ENCODE measurements around the gene FDXACB1. TPM values are rescaled to one million over a fixed set of nuclear protein-coding genes. Genes with fewer than 3 reads are reported as not detected.

FDXACB1 gene
- total RNA-seq, 1 donor from 2014 or later = 2.1 TPM

- H3K9ac ChIP-seq (ENCODE audit: low read depth in 1 of 3, low read length in 3 of 3) = peak overlapping the region; percentile 75 to 95 (median 82)
- H3K27ac ChIP-seq (ENCODE audit: low read depth, low read length) = peak overlapping the region; percentile 96
- H3K36me3 ChIP-seq (ENCODE audit: control insufficient read depth in 3 of 3, insufficient read depth in 3 of 3, low read length in 3 of 3) = peaks cover 0 to 10% (median 0%) of the 10 kb centered on the region in 3 donors
- no peaks in the 10 kb centered on the region for H3K9me3 ChIP-seq (ENCODE audit: control insufficient read depth in 3 of 3, low read length in 3 of 3)
- H3K4me3 ChIP-seq (ENCODE audit: low read length in 3 of 3) = peak overlapping the region; percentile 93 to 98 (median 95)
- H3K27me3 ChIP-seq (ENCODE audit: control insufficient read depth in 3 of 3, insufficient read depth in 3 of 3, low read length in 3 of 3) = no peaks in the 10 kb centered on the region
- peaks cover 10 to 16% (median 12%) of the 10 kb centered on the region in 3 donors for H3K4me1 ChIP-seq (ENCODE audit: control insufficient read depth in 3 of 3, insufficient read depth in 3 of 3, low read length in 3 of 3)
Observed at GRCh38 chr11:111878385-111878848, 548 bp downstream of the FDXACB1 start.

- peak overlapping the region; percentile 69 to 89 (median 87) for H3K9ac ChIP-seq (ENCODE audit: low read depth in 1 of 3, low read length in 3 of 3)
- H3K27ac ChIP-seq (ENCODE audit: low read depth, low read length) = peak overlapping the region; percentile 77
- peaks cover 10 to 30% (median 12%) of the 10 kb centered on the region in 3 donors for H3K36me3 ChIP-seq (ENCODE audit: control insufficient read depth in 3 of 3, insufficient read depth in 3 of 3, low read length in 3 of 3)
- no peaks in the 10 kb centered on the region for H3K27me3 ChIP-seq (ENCODE audit: control insufficient read depth in 3 of 3, insufficient read depth in 3 of 3, low read length in 3 of 3)
- no peaks in the 10 kb centered on the region for H3K9me3 ChIP-seq (ENCODE audit: control insufficient read depth in 3 of 3, low read length in 3 of 3)
- H3K4me1 ChIP-seq (ENCODE audit: control insufficient read depth in 3 of 3, insufficient read depth in 3 of 3, low read length in 3 of 3) = peaks cover 6 to 12% (median 10%) of the 10 kb centered on the region in 3 donors
- H3K4me3 ChIP-seq (ENCODE audit: low read length in 3 of 3) = peak overlapping the region; percentile 80 to 93 (median 89)
Observed at GRCh38 chr11:111871693-111872161, 7.2 kb downstream of the FDXACB1 start.

- Histone ChIP-seq H3K9me3 (ENCODE audit: control insufficient read depth in 3 of 3, low read length in 3 of 3) (no peaks in the 10 kb centered on the region), H3K27ac (ENCODE audit: low read depth, low read length) (peak within 1 kb of the TSS; percentile 77), H3K36me3 (ENCODE audit: control insufficient read depth in 3 of 3, insufficient read depth in 3 of 3, low read length in 3 of 3) (peaks cover 13 to 36% (median 17%) of the 10 kb centered on the region in 3 donors), H3K9ac (ENCODE audit: low read depth in 1 of 3, low read length in 3 of 3) (peak within 1 kb of the TSS; percentile 69 to 89 (median 87)), H3K4me3 (ENCODE audit: low read length in 3 of 3) (peak within 1 kb of the TSS; percentile 80 to 93 (median 89)), H3K27me3 (ENCODE audit: control insufficient read depth in 3 of 3, insufficient read depth in 3 of 3, low read length in 3 of 3) (no peaks in the 10 kb centered on the region), H3K4me1 (ENCODE audit: control insufficient read depth in 3 of 3, insufficient read depth in 3 of 3, low read length in 3 of 3) (peaks cover 6 to 12% (median 10%) of the 10 kb centered on the region in 3 donors)
Observed at GRCh38 chr11:111870886-111871692, 7.9 kb downstream of the FDXACB1 start, which contains the start of gene ALG9. Gene ALG9 (minus strand): TSS chr11:111871581. CDS start chr11:111871482, 99 bp downstream.

GRCh38 chr11:111870522-111870885 lies 8.5 kb downstream of the FDXACB1 start:
- peaks cover 6 to 12% (median 10%) of the 10 kb centered on the region in 3 donors for H3K4me1 ChIP-seq (ENCODE audit: control insufficient read depth in 3 of 3, insufficient read depth in 3 of 3, low read length in 3 of 3)
- H3K9ac ChIP-seq (ENCODE audit: low read depth in 1 of 3, low read length in 3 of 3) = peak overlapping the region; percentile 69 to 89 (median 87)

GRCh38 chr11:111870113-111870512 lies 8.9 kb downstream of the FDXACB1 start:
- no peaks in the 10 kb centered on the region for H3K9me3 ChIP-seq (ENCODE audit: control insufficient read depth in 3 of 3, low read length in 3 of 3)
- no peaks in the 10 kb centered on the region for H3K27me3 ChIP-seq (ENCODE audit: control insufficient read depth in 3 of 3, insufficient read depth in 3 of 3, low read length in 3 of 3)
- peaks cover 13 to 28% (median 23%) of the 10 kb centered on the region in 3 donors for H3K36me3 ChIP-seq (ENCODE audit: control insufficient read depth in 3 of 3, insufficient read depth in 3 of 3, low read length in 3 of 3)
- peaks cover 6 to 12% (median 10%) of the 10 kb centered on the region in 3 donors for H3K4me1 ChIP-seq (ENCODE audit: control insufficient read depth in 3 of 3, insufficient read depth in 3 of 3, low read length in 3 of 3)
- peak overlapping the region in 1 of 3 donors; percentile 89 for H3K9ac ChIP-seq (ENCODE audit: low read depth in 1 of 3, low read length in 3 of 3)
- no peak overlapping the region for H3K27ac ChIP-seq (ENCODE audit: low read depth, low read length)
- peak overlapping the region in 1 of 3 donors; percentile 93 for H3K4me3 ChIP-seq (ENCODE audit: low read length in 3 of 3)

More at GRCh38 chr11:111870522-111870885, 8.5 kb downstream of the FDXACB1 start:
- no peaks in the 10 kb centered on the region for H3K9me3 ChIP-seq (ENCODE audit: control insufficient read depth in 3 of 3, low read length in 3 of 3)
- peaks cover 13 to 32% (median 19%) of the 10 kb centered on the region in 3 donors for H3K36me3 ChIP-seq (ENCODE audit: control insufficient read depth in 3 of 3, insufficient read depth in 3 of 3, low read length in 3 of 3)
- peak overlapping the region; percentile 80 to 93 (median 89) for H3K4me3 ChIP-seq (ENCODE audit: low read length in 3 of 3)
- no peaks in the 10 kb centered on the region for H3K27me3 ChIP-seq (ENCODE audit: control insufficient read depth in 3 of 3, insufficient read depth in 3 of 3, low read length in 3 of 3)
- no peak overlapping the region for H3K27ac ChIP-seq (ENCODE audit: low read depth, low read length)

- Histone ChIP-seq H3K4me1 (ENCODE audit: control insufficient read depth in 3 of 3, insufficient read depth in 3 of 3, low read length in 3 of 3) (no peaks in the 10 kb centered on the region), H3K36me3 (ENCODE audit: control insufficient read depth in 3 of 3, insufficient read depth in 3 of 3, low read length in 3 of 3) (peaks cover 16 to 47% (median 40%) of the 10 kb centered on the region in 3 donors), H3K9ac (ENCODE audit: low read depth in 1 of 3, low read length in 3 of 3) (no peak overlapping the region), H3K27me3 (ENCODE audit: control insufficient read depth in 3 of 3, insufficient read depth in 3 of 3, low read length in 3 of 3) (no peaks in the 10 kb centered on the region), H3K27ac (ENCODE audit: low read depth, low read length) (no peak overlapping the region), H3K9me3 (ENCODE audit: control insufficient read depth in 3 of 3, low read length in 3 of 3) (no peaks in the 10 kb centered on the region), H3K4me3 (ENCODE audit: low read length in 3 of 3) (no peak overlapping the region)
Observed at GRCh38 chr11:111860257-111860656, 18.7 kb downstream of the FDXACB1 start.

- Histone ChIP-seq H3K36me3 (ENCODE audit: control insufficient read depth in 3 of 3, insufficient read depth in 3 of 3, low read length in 3 of 3) (peaks cover 14 to 49% (median 42%) of the 10 kb centered on the region in 3 donors), H3K9me3 (ENCODE audit: control insufficient read depth in 3 of 3, low read length in 3 of 3) (no peaks in the 10 kb centered on the region), H3K27ac (ENCODE audit: low read depth, low read length) (no peak overlapping the region), H3K27me3 (ENCODE audit: control insufficient read depth in 3 of 3, insufficient read depth in 3 of 3, low read length in 3 of 3) (no peaks in the 10 kb centered on the region), H3K4me3 (ENCODE audit: low read length in 3 of 3) (no peak overlapping the region), H3K9ac (ENCODE audit: low read depth in 1 of 3, low read length in 3 of 3) (no peak overlapping the region), H3K4me1 (ENCODE audit: control insufficient read depth in 3 of 3, insufficient read depth in 3 of 3, low read length in 3 of 3) (no peaks in the 10 kb centered on the region)
Observed at GRCh38 chr11:111855506-111855905, 23.5 kb downstream of the FDXACB1 start.

- no peaks in the 10 kb centered on the region for H3K9me3 ChIP-seq (ENCODE audit: control insufficient read depth in 3 of 3, low read length in 3 of 3)
- no peak overlapping the region for H3K4me3 ChIP-seq (ENCODE audit: low read length in 3 of 3)
- H3K9ac ChIP-seq (ENCODE audit: low read depth in 1 of 3, low read length in 3 of 3) = no peak overlapping the region
- H3K4me1 ChIP-seq (ENCODE audit: control insufficient read depth in 3 of 3, insufficient read depth in 3 of 3, low read length in 3 of 3) = no peaks in the 10 kb centered on the region
- peaks cover 3 to 41% (median 40%) of the 10 kb centered on the region in 3 donors for H3K36me3 ChIP-seq (ENCODE audit: control insufficient read depth in 3 of 3, insufficient read depth in 3 of 3, low read length in 3 of 3)
- no peaks in the 10 kb centered on the region for H3K27me3 ChIP-seq (ENCODE audit: control insufficient read depth in 3 of 3, insufficient read depth in 3 of 3, low read length in 3 of 3)
- no peak overlapping the region for H3K27ac ChIP-seq (ENCODE audit: low read depth, low read length)
Observed at GRCh38 chr11:111852103-111852502, 26.9 kb downstream of the FDXACB1 start.

GRCh38 chr11:111851636-111852035 lies 27.3 kb downstream of the FDXACB1 start:
- Histone ChIP-seq H3K27ac (ENCODE audit: low read depth, low read length) (no peak overlapping the region), H3K4me3 (ENCODE audit: low read length in 3 of 3) (no peak overlapping the region), H3K27me3 (ENCODE audit: control insufficient read depth in 3 of 3, insufficient read depth in 3 of 3, low read length in 3 of 3) (no peaks in the 10 kb centered on the region), H3K9me3 (ENCODE audit: control insufficient read depth in 3 of 3, low read length in 3 of 3) (no peaks in the 10 kb centered on the region), H3K9ac (ENCODE audit: low read depth in 1 of 3, low read length in 3 of 3) (no peak overlapping the region), H3K36me3 (ENCODE audit: control insufficient read depth in 3 of 3, insufficient read depth in 3 of 3, low read length in 3 of 3) (peaks cover 3 to 43% (median 42%) of the 10 kb centered on the region in 3 donors), H3K4me1 (ENCODE audit: control insufficient read depth in 3 of 3, insufficient read depth in 3 of 3, low read length in 3 of 3) (no peaks in the 10 kb centered on the region)

- Histone ChIP-seq H3K27me3 (ENCODE audit: control insufficient read depth in 3 of 3, insufficient read depth in 3 of 3, low read length in 3 of 3) (no peaks in the 10 kb centered on the region), H3K36me3 (ENCODE audit: control insufficient read depth in 3 of 3, insufficient read depth in 3 of 3, low read length in 3 of 3) (peaks cover 3 to 48% (median 44%) of the 10 kb centered on the region in 3 donors), H3K9ac (ENCODE audit: low read depth in 1 of 3, low read length in 3 of 3) (no peak overlapping the region), H3K9me3 (ENCODE audit: control insufficient read depth in 3 of 3, low read length in 3 of 3) (no peaks in the 10 kb centered on the region), H3K4me3 (ENCODE audit: low read length in 3 of 3) (no peak overlapping the region), H3K4me1 (ENCODE audit: control insufficient read depth in 3 of 3, insufficient read depth in 3 of 3, low read length in 3 of 3) (no peaks in the 10 kb centered on the region), H3K27ac (ENCODE audit: low read depth, low read length) (no peak overlapping the region)
Observed at GRCh38 chr11:111851067-111851466, 27.9 kb downstream of the FDXACB1 start.

All from skeletal muscle tissue (tissue), 4 donors.